WTC11 (cell line): Measurements from ENCODE around the gene ZFHX3. TPM values are rescaled to one million over a fixed set of nuclear protein-coding genes. Genes with fewer than 3 reads are reported as not detected.

ENCODE experiments used
- ATAC-seq: fragments of 200-7000 bp; cut with Tn5 transposase; 2 replicates; pipeline ENCODE4 v1.10.0; 2021; ENCODE audit warnings: mild to moderate bottlenecking, moderate library complexity
- CTCF ChIA-PET: fragments of 300-600 bp; sonication (Branson Sonifier 250); formaldehyde crosslinking; loops from one replicate; lab custom pipeline; 2021; ENCODE audit warnings: antibody characterized with exemption; lab: Charles Lee
- POLR2A ChIA-PET: fragments of 350-600 bp; sonication (Branson Sonifier 250); formaldehyde crosslinking; loops from one replicate; lab custom pipeline; 2021; ENCODE audit warnings: antibody characterized with exemption; lab: Charles Lee
- DNase-seq: peaks from one replicate; pipeline ENCODE4 v3.0.0; 2021; ENCODE audit warnings: low spot score
- H3K27ac Mint-ChIP-seq: 2 replicates; pipeline ENCODE4 v1.8.0; 2021; ENCODE audit warnings: mixed read lengths
- H3K27me3 Mint-ChIP-seq: 2 replicates; pipeline ENCODE4 v1.8.0; 2021; ENCODE audit warnings: low read depth, mild to moderate bottlenecking, moderate library complexity, mixed read lengths
- H3K36me3 Mint-ChIP-seq: 2 replicates; pipeline ENCODE4 v1.8.0; 2021; ENCODE audit warnings: mixed read lengths
- H3K4me1 Mint-ChIP-seq: 2 replicates; pipeline ENCODE4 v1.8.0; 2022; ENCODE audit warnings: mixed read lengths
- H3K4me3 Mint-ChIP-seq: 2 replicates; pipeline ENCODE4 v1.8.0; 2021; ENCODE audit warnings: mild to moderate bottlenecking, moderate library complexity, mixed read lengths
- H3K9me3 Mint-ChIP-seq: 2 replicates; pipeline ENCODE4 v1.8.0; 2021; ENCODE audit warnings: mixed read lengths
- ATF3 ChIP-seq: sonication (generic); formaldehyde crosslinking; conservative IDR thresholded peaks from 2 replicates; pipeline ENCODE4 v1.8.1; 2022; ENCODE audit warnings: mild to moderate bottlenecking, missing genetic modification reagents
- E2F4 ChIP-seq: sonication (generic); formaldehyde crosslinking; IDR thresholded peaks from 2 replicates; pipeline ENCODE4 v1.8.1; 2022; ENCODE audit warnings: low read depth, mild to moderate bottlenecking, moderate library complexity, missing genetic modification reagents, borderline replicate concordance
- FOXK1 ChIP-seq: sonication (generic); formaldehyde crosslinking; IDR thresholded peaks from 2 replicates; pipeline ENCODE4 v1.8.0; 2022; ENCODE audit warnings: mild to moderate bottlenecking, moderate library complexity, missing genetic modification reagents
- GABPB1 ChIP-seq: sonication (generic); formaldehyde crosslinking; IDR thresholded peaks from 2 replicates; pipeline ENCODE4 v1.8.1; 2023; ENCODE audit warnings: mild to moderate bottlenecking, missing genetic modification reagents
- HMGXB4 ChIP-seq: sonication (generic); formaldehyde crosslinking; IDR thresholded peaks from 2 replicates; pipeline ENCODE4 v1.8.1; 2023; ENCODE audit warnings: mild to moderate bottlenecking, moderate library complexity, missing genetic modification reagents
- KAT7 ChIP-seq: sonication (generic); formaldehyde crosslinking; IDR thresholded peaks from 2 replicates; pipeline ENCODE4 v1.8.1; 2023; ENCODE audit warnings: missing genetic modification reagents, mild to moderate bottlenecking, borderline replicate concordance
- MLX ChIP-seq: sonication (generic); formaldehyde crosslinking; IDR thresholded peaks from 2 replicates; pipeline ENCODE4 v1.8.1; 2023; ENCODE audit warnings: mild to moderate bottlenecking, missing genetic modification reagents, moderate library complexity
- NFE2L1 ChIP-seq: sonication (generic); formaldehyde crosslinking; IDR thresholded peaks from 2 replicates; pipeline ENCODE4 v1.8.1; 2023; ENCODE audit warnings: missing genetic modification reagents
- OVOL2 ChIP-seq: fragments of 250-450 bp; sonication (Bioruptor Pico); IDR thresholded peaks from 2 replicates; pipeline ENCODE4 v1.9.0; 2021; ENCODE audit warnings: mild to moderate bottlenecking, borderline replicate concordance
- RELA ChIP-seq: sonication (generic); formaldehyde crosslinking; IDR thresholded peaks from 2 replicates; pipeline ENCODE4 v1.8.1; 2022; ENCODE audit warnings: missing genetic modification reagents, mild to moderate bottlenecking, borderline replicate concordance
- SMAD3 ChIP-seq: sonication (generic); formaldehyde crosslinking; IDR thresholded peaks from 2 replicates; pipeline ENCODE4 v1.8.0; 2022; ENCODE audit warnings: missing genetic modification reagents, mild to moderate bottlenecking, borderline replicate concordance
- SMAD4 ChIP-seq: sonication (generic); formaldehyde crosslinking; IDR thresholded peaks from 2 replicates; pipeline ENCODE4 v1.8.0; 2022; ENCODE audit warnings: mild to moderate bottlenecking, missing genetic modification reagents
- SOX15 ChIP-seq: fragments of 250-450 bp; sonication (Bioruptor Pico); IDR thresholded peaks from 2 replicates; pipeline ENCODE4 v1.9.0; 2021; ENCODE audit warnings: mild to moderate bottlenecking
- TP53 ChIP-seq: sonication (generic); formaldehyde crosslinking; IDR thresholded peaks from 2 replicates; pipeline ENCODE4 v1.8.1; 2023; ENCODE audit warnings: mild to moderate bottlenecking, missing genetic modification reagents
- USF2 ChIP-seq: sonication (generic); formaldehyde crosslinking; IDR thresholded peaks from 2 replicates; pipeline ENCODE4 v1.8.1; 2023; ENCODE audit warnings: mild to moderate bottlenecking, missing genetic modification reagents, moderate library complexity
- ZNF425 ChIP-seq: fragments of 250-450 bp; sonication (Bioruptor Pico); conservative IDR thresholded peaks from 2 replicates; pipeline ENCODE4 v1.9.0; 2021; ENCODE audit warnings: mild to moderate bottlenecking
- total RNA-seq: library from RNA; stranded (reverse); gene quantifications from 3 replicates; pipeline ENCODE4 v1.2.3, GENCODE V29; 2021

Gene ZFHX3
- total RNA-seq, 1 experiment from 2014 or later: 5.7 TPM

- POLR2A ChIA-PET: no interaction called here
- no peak for TF ChIP-seq KAT7 (CRISPR knock-in tag)
- TF ChIP-seq HMGXB4 (CRISPR knock-in tag): no peak
- TF ChIP-seq SMAD4 (CRISPR knock-in tag): no peak
- no peak for TF ChIP-seq MLX (CRISPR knock-in tag)
- TF ChIP-seq USF2 (CRISPR knock-in tag): no peak
- TF ChIP-seq SOX15: no peak
- TF ChIP-seq E2F4 (CRISPR knock-in tag): no peak
- TF ChIP-seq RELA: no peak
- no peak for TF ChIP-seq SMAD3
- TF ChIP-seq ZNF425 (CRISPR knock-in tag): no peak
- no peak for TF ChIP-seq NFE2L1 (CRISPR knock-in tag)
- no peak for TF ChIP-seq ATF3 (CRISPR knock-in tag)
- no peak for TF ChIP-seq TP53 (CRISPR knock-in tag)
- no peak for TF ChIP-seq OVOL2 (CRISPR knock-in tag)
- TF ChIP-seq, all 79 proteins: peak for 0
- peaks cover 27% of the 10 kb centered on the region for H3K4me1 Mint-ChIP-seq
- no peak overlapping the region for H3K27ac Mint-ChIP-seq
- H3K9me3 Mint-ChIP-seq: no peaks in the 10 kb centered on the region
- CTCF ChIA-PET: interaction anchor here (2.1 kb wide), 1 partner anchor 23 kb away, joined by 9 read pairs; no protein-coding TSS in a partner anchor
- H3K27me3 Mint-ChIP-seq: peaks cover 44% of the 10 kb centered on the region
- ATAC-seq: no peak
- no peaks in the 10 kb centered on the region for H3K36me3 Mint-ChIP-seq
- DNase-seq: no peak
- no peak overlapping the region for H3K4me3 Mint-ChIP-seq
These were observed 29.0 kb downstream of the ZFHX3 start for GRCh38 chr16:73018821-73019456.

GRCh38 chr16:73017321-73017720 lies 30.6 kb downstream of the ZFHX3 start:
- TF ChIP-seq GABPB1 (CRISPR knock-in tag): no peak
- no peak for TF ChIP-seq FOXK1
- H3K9me3 Mint-ChIP-seq: no peaks in the 10 kb centered on the region
- H3K36me3 Mint-ChIP-seq: no peaks in the 10 kb centered on the region
- CTCF ChIA-PET: interaction anchor here (0.6 to 2.1 kb wide), 2 partner anchors 22 to 508 kb away, joined by 3 to 9 read pairs; no protein-coding TSS in a partner anchor
- peaks cover 23% of the 10 kb centered on the region for H3K4me1 Mint-ChIP-seq
- no peak for DNase-seq
- H3K27ac Mint-ChIP-seq: no peak overlapping the region
- H3K27me3 Mint-ChIP-seq: peaks cover 28% of the 10 kb centered on the region
- POLR2A ChIA-PET: no interaction called here
- H3K4me3 Mint-ChIP-seq: no peak overlapping the region
- ATAC-seq: no peak
